Central memory CD8-positive, alpha-beta T cell (primary cell): Measurements from ENCODE around the gene SNRPB.
A peak's percentile ranks its signal among the peaks of the same experiment; 100 is the strongest.
"Not testable (repeated sequence)": the region's sequence is repeated elsewhere in the genome, so short reads cannot be mapped to it uniquely, and the experiment has no call there.

Experiments used
- ATAC-seq: fragments of 150-1000 bp; cut with Tn5 transposase; replicated peaks from 2 replicates; pipeline ENCODE4 v1.10.0; 2022; ENCODE audit warnings: mild to moderate bottlenecking, moderate FRiP score, moderate number of reproducible peaks; ENCODE audit not compliant: poor library complexity, severe bottlenecking; ENCODE audit errors: extremely low read depth
- DNase-seq, 2 donors: peaks; one replicate each; pipeline ENCODE4 v3.0.0; 2021; ENCODE audit warnings: low spot score in 2 of 2
- H3K27ac Mint-ChIP-seq: one replicate; pipeline ENCODE4 v1.8.0; 2022; ENCODE audit warnings: low read depth, mild to moderate bottlenecking, moderate library complexity, mixed read lengths
- H3K27me3 Mint-ChIP-seq: one replicate; pipeline ENCODE4 v1.8.0; 2022; ENCODE audit warnings: mixed read lengths
- H3K36me3 Mint-ChIP-seq: one replicate; pipeline ENCODE4 v1.8.0; 2022; ENCODE audit warnings: mild to moderate bottlenecking, moderate library complexity, mixed read lengths; ENCODE audit not compliant: insufficient read depth
- H3K4me1 Mint-ChIP-seq: one replicate; pipeline ENCODE4 v1.8.0; 2022; ENCODE audit warnings: mixed read lengths
- H3K4me3 Mint-ChIP-seq: one replicate; pipeline ENCODE4 v1.8.0; 2022; ENCODE audit warnings: mild to moderate bottlenecking, moderate library complexity, mixed read lengths
- H3K9me3 Mint-ChIP-seq: one replicate; pipeline ENCODE4 v1.8.0; 2022; ENCODE audit warnings: mixed read lengths

The SNRPB gene

GRCh38 chr20:2504803-2505202 is 34.2 kb upstream of the SNRPB start:
- Mint-ChIP-seq H3K4me1 (peaks cover 22% of the 10 kb centered on the region), H3K36me3 (peaks cover 12% of the 10 kb centered on the region)
- not testable (repeated sequence) for H3K27me3 Mint-ChIP-seq, DNase-seq, H3K4me3 Mint-ChIP-seq, H3K9me3 Mint-ChIP-seq, H3K27ac Mint-ChIP-seq, ATAC-seq

DNA sequence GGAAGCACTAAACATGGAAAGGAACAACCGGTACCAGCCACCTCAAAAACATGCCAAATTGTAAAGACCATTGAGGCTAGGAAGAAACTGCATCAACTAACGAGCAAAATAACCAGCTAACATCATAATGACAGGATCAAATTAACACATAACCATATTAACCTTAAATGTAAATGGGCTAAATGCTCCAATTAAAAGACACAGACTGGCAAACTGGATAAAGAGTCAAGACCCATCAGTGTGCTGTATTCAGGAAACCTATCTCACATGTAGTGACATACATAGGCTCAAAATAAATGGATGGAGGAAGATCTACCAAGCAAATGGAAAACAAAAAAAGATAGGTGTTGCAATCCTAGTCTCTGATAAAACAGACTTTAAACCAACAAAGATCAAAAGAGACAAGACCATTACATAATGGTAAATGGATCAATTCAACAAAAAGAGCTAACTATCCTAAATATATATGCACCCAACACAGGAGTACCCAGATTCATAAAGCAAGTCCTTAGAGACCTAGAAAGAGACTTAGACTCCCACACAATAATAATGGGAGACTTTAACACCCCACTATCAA is 32.3 kb upstream of the SNRPB start:
- ATAC-seq, H3K27ac Mint-ChIP-seq, DNase-seq, H3K9me3 Mint-ChIP-seq, H3K4me1 Mint-ChIP-seq, H3K27me3 Mint-ChIP-seq, H3K4me3 Mint-ChIP-seq: not testable (repeated sequence)
- peaks cover 12% of the 10 kb centered on the region for H3K36me3 Mint-ChIP-seq

DNA sequence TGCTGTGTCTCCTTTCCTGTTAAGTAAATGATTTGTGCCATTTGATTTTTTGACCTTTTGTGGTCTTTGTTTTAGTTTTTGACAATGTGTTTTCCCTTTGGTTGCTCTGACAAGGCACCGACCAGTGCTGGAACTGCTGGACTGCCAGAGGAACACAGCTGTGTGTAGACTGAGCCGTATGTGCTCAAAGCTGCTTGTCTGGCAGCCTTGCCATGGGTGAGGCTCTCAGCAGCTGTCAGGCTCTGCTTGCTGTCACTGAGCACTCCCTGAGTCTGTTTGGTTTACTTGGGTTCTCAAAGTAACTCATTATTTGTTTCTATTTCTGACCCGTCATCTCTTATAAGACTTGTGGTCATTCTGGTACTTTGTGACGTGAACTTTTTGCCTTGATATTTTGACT is 15.1 kb upstream of the SNRPB start:
- Mint-ChIP-seq H3K27me3 (no peaks in the 10 kb centered on the region), H3K36me3 (peaks cover 28% of the 10 kb centered on the region), H3K4me3 (no peak overlapping the region), H3K9me3 (no peaks in the 10 kb centered on the region), H3K4me1 (no peaks in the 10 kb centered on the region), H3K27ac (no peak overlapping the region)
- no peak for DNase-seq
- no peak for ATAC-seq

DNA sequence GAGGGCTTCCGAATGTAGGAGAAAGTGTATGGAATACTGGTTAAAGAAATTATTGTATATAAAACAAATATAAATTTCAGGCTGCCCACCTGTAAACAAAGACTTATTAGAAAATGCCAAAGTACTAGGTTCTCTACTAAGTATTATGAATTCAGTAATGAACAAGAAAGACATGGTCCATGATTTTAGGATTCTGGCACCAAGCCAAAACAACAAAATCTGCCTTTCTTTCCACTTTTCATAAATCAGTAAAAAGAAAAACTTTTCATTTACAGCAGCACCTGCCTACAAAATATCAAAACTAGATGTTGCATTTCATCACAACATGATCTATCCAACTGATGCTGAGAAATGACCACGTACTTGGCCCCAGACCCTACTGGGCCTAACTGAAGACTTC is 14.5 kb upstream of the SNRPB start:
- Mint-ChIP-seq H3K9me3 (no peaks in the 10 kb centered on the region), H3K27me3 (no peaks in the 10 kb centered on the region), H3K4me3 (no peak overlapping the region), H3K36me3 (peaks cover 22% of the 10 kb centered on the region), H3K4me1 (no peaks in the 10 kb centered on the region), H3K27ac (no peak overlapping the region)
- ATAC-seq (no peak), DNase-seq (no peak)

DNA sequence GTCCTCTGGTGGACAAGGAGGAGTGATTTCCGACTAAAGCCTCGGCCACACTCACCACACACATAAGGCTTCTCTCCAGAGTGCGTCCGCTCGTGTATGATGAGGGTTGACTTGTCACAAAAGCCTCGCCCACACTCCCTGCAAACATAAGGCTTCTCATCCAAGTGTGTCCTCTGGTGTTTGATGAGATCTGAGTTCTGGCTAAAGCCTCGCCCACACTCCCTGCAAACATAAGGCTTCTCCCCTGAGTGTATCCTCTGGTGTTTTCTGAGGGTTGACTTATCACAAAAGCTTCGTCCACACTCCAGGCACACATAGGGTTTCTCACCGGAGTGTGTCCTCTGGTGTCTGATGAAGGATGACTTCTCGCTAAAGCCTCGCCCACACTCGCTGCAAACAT is 12.9 kb upstream of the SNRPB start:
- peaks cover 14% of the 10 kb centered on the region for H3K36me3 Mint-ChIP-seq

GRCh38 chr20:2480381-2480780 is 9.8 kb upstream of the SNRPB start:
- Mint-ChIP-seq H3K27me3 (no peaks in the 10 kb centered on the region), H3K36me3 (peaks cover 7% of the 10 kb centered on the region), H3K4me3 (no peak overlapping the region), H3K9me3 (no peaks in the 10 kb centered on the region), H3K4me1 (no peaks in the 10 kb centered on the region), H3K27ac (no peak overlapping the region)
- ATAC-seq (no peak), DNase-seq (no peak)

More for the DNA sequence above, 12.9 kb upstream of the SNRPB start:
- no peak for ATAC-seq
- Mint-ChIP-seq H3K4me1 (no peaks in the 10 kb centered on the region), H3K9me3 (no peaks in the 10 kb centered on the region), H3K27ac (no peak overlapping the region), H3K4me3 (no peak overlapping the region), H3K27me3 (no peaks in the 10 kb centered on the region)
- DNase-seq, result no peak

DNA sequence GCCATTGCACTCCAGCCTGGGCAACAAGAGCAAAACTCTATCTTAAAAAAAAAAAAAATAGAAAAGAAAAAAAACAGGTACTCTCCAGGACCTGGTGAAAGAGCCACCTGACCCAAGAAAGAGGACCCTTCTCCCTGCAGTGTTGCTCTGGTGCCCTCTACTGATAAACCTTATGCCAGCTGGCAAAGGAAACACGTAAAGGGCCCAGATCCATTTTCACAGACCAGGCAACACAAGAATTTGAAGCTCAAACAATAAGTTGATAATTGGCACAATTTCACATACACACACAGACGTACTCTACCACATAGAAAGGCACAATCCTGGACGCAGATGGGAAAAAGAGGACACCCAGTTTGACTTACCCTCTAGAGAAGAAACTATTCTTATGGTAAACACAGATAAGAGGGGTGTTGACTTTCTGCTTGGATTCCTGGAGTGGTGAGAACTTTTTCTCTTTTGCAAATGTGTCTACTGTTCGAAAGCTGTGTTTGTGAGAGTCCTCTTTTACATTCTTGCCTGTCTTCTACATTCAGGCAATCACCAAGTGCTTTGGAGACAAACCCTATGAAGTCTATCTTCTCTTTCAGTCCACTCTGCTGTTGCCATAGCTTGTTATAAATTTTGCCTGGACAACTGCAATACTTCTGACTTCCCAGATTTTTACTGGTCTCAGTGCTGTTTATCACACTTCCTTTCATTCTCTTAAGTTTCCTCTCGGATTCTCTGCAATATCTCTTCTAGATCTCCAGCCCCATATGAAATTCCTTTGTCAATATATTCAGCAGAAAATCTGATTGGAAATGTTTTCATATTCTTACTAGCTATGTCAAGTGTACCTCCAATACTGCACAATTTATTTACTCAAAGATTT is 6.4 kb upstream of the SNRPB start:
- ATAC-seq (no peak), DNase-seq (no peak)
- Mint-ChIP-seq H3K9me3 (no peaks in the 10 kb centered on the region), H3K27ac (no peak overlapping the region), H3K27me3 (no peaks in the 10 kb centered on the region), H3K4me3 (no peak overlapping the region), H3K4me1 (no peaks in the 10 kb centered on the region), H3K36me3 (peaks cover 1% of the 10 kb centered on the region)

GRCh38 chr20:2475850-2476741 is 5.5 kb upstream of the SNRPB start:
- Mint-ChIP-seq H3K4me3 (no peak overlapping the region), H3K27me3 (no peaks in the 10 kb centered on the region), H3K27ac (no peak overlapping the region), H3K9me3 (no peaks in the 10 kb centered on the region), H3K4me1 (peaks cover 3% of the 10 kb centered on the region), H3K36me3 (peaks cover 5% of the 10 kb centered on the region)
- ATAC-seq, result no peak
- DNase-seq, result no peak

- no peaks in the 10 kb centered on the region for H3K27me3 Mint-ChIP-seq
- H3K4me3 Mint-ChIP-seq, result no peak overlapping the region
- H3K9me3 Mint-ChIP-seq, result no peaks in the 10 kb centered on the region
- no peak for ATAC-seq
- no peak for DNase-seq
- no peak overlapping the region for H3K27ac Mint-ChIP-seq
- peaks cover 18% of the 10 kb centered on the region for H3K36me3 Mint-ChIP-seq
- H3K4me1 Mint-ChIP-seq, result peaks cover 26% of the 10 kb centered on the region
These were observed 2.9 kb upstream of the SNRPB start for GRCh38 chr20:2473516-2473915.

- H3K27ac Mint-ChIP-seq, result peak overlapping the region; percentile 99
- peak; percentile 65 for ATAC-seq
- DNase-seq, result peak; percentile 43 to 59
- H3K27me3 Mint-ChIP-seq, result no peaks in the 10 kb centered on the region
- H3K4me1 Mint-ChIP-seq, result peaks cover 46% of the 10 kb centered on the region
- peaks cover 44% of the 10 kb centered on the region for H3K36me3 Mint-ChIP-seq
- peak overlapping the region; percentile 95 for H3K4me3 Mint-ChIP-seq
- no peaks in the 10 kb centered on the region for H3K9me3 Mint-ChIP-seq
These were observed 582 bp downstream of the SNRPB start for GRCh38 chr20:2469991-2470422.

- H3K4me3 Mint-ChIP-seq, result peak overlapping the region; percentile 95
- H3K4me1 Mint-ChIP-seq, result peaks cover 46% of the 10 kb centered on the region
- no peaks in the 10 kb centered on the region for H3K27me3 Mint-ChIP-seq
- H3K36me3 Mint-ChIP-seq, result peaks cover 56% of the 10 kb centered on the region
- no peak for DNase-seq
- H3K27ac Mint-ChIP-seq, result peak overlapping the region; percentile 99
- no peaks in the 10 kb centered on the region for H3K9me3 Mint-ChIP-seq
- no peak for ATAC-seq
These were observed 1.8 kb downstream of the SNRPB start for GRCh38 chr20:2468581-2469407.

- peaks cover 70% of the 10 kb centered on the region for H3K36me3 Mint-ChIP-seq
These were observed 3.2 kb downstream of the SNRPB start for GRCh38 chr20:2467412-2467811.

More at GRCh38 chr20:2467412-2467811, 3.2 kb downstream of the SNRPB start:
- Mint-ChIP-seq H3K27me3 (no peaks in the 10 kb centered on the region), H3K4me3 (peak overlapping the region; percentile 95), H3K4me1 (peaks cover 46% of the 10 kb centered on the region), H3K9me3 (no peaks in the 10 kb centered on the region), H3K27ac (no peak overlapping the region)
- no peak for DNase-seq
- no peak for ATAC-seq
